Measurements from ENCODE around the gene TMTC2.

Gene TMTC2

DNA sequence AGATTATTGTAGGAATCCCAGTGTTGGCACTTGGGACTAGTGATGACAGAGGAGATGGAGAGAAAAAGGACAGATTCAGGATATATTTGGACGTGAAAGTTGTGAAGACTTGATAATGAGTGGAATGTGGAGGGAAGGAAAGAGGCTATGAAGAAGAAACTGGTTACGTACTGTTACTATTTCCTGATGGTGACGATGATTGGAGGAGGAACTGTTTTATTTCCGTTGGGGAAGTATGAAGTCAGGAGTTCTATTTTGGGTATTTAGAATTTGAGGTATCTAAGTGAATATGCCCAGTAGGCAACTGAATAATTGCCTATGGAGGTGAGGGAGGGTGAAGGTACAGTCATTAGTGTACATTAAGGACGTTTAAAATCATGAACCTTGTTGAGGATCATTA, 207.2 kb downstream of the TMTC2 start:
- no peak for FAIRE-seq

DNA sequence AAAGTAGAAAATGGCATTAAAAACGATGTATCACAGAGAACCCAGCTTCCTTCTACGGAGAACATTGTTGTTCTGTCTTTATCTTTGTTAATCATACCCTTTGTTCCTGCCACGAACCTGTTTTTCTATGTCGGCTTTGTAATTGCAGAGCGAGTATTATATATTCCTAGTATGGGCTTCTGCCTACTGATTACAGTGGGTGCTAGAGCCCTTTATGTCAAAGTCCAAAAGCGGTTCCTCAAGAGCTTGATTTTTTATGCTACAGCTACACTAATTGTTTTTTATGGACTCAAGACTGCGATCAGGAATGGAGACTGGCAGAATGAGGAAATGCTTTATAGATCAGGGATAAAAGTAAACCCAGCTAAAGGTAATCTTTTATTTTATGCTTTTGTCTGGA, 209.6 kb downstream of the TMTC2 start:
- no peak for FAIRE-seq

DNA sequence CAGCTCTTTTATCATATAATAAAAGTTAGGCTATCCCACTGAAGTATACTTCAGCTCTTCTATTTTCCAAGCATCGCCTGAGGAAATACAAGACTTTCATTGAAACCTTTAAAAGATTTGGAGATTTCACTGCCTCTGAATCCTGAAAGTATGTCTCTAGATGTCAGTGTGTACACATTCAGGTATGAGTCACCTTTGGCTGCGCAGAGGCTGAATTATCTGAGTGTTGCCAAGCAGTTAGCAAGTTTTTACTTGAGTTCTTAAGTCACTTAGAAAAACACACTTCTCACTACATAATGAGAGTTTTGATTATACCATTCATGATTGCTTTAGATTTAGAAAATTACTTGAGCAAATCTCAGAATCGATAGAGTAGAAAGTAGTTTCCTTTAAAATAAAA, 210.3 kb downstream of the TMTC2 start:
- FAIRE-seq, result no peak

GRCh38 chr12:82898441-82898840, 211.7 kb downstream of the TMTC2 start:
- FAIRE-seq, result no peak

DNA sequence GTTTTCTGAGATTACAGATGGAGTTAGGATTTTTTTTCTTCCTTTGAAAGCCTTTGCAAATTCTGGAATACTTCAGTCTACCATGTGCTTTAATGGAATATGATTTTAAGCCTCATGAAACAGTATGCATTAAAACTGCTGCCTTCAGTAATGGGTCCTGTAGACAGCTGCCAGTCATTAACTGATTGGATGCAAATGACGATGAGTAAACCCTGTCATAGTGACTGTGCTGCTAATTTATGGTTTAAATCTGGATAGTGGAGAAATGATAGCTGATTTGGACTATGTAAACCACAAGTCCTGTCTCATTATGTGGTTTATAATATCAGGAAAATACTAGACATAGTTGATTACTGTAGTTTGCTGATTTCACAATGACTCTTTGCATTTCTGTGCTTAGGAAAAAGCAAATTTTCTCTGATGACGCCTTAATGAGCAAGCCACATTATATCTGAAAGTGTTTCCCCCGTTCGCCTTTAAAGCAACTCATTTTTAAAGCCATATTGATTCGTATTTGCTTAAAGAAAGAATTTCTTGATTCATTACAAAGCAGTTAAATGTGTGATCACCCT, 217.6 kb downstream of the TMTC2 start:
- no peak for FAIRE-seq

- FAIRE-seq, result no peak
Observed at GRCh38 chr12:82910246-82910893, 223.7 kb downstream of the TMTC2 start.

GRCh38 chr12:82912406-82912805, 225.7 kb downstream of the TMTC2 start:
- FAIRE-seq, result no peak

DNA sequence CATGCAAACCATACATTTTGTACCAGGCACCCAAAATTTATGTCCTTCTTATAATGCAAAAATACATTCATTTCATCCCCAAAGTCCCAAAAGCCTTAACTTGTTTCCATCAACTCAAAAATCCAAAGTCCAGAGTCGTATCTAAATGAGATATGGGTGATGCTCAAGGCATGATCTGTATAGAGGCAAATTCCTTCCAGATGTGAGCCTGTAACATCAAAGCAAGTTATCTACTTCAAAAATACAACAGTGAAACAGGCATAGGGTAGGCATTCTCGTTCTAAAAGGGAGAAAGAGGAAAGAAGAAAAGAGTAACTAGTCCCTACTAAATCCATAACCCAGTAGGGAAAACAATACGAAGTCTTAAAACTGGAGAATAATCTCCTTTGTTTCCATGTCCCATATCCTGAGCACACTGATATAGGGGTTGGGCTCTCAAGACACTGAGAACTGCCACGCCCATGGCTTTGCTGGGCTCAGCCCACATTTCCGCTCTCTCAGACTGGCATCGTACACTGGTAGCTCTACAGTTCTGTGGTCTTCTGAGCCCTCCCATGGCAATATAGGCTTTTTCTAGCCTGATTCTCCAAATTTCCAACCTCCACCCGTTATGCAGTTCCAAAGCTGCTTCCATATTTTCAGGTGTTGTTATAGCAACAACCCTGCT, 232.8 kb downstream of the TMTC2 start:
- no peak for FAIRE-seq

DNA sequence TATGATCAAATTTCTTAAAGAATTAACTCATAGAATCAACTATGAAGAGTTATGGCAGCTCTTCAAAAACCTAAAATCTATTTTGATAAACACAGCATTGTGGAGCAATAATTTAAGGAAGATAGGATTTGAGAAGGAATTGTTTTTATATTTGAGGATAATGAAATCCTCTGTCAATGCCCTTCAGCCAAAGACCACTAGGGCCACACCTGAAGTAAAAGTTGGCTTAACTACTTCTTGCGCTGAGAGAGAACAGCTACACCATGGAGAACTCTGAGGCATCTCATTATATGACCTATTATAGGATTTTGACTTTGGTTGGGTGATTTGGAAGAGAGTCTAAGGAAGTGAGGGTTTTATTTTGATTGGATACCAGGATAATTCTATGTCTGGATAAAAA, 237.2 kb downstream of the TMTC2 start:
- FAIRE-seq, result no peak

- no peak for FAIRE-seq
Observed at GRCh38 chr12:82926630-82927029, 239.9 kb downstream of the TMTC2 start.

DNA sequence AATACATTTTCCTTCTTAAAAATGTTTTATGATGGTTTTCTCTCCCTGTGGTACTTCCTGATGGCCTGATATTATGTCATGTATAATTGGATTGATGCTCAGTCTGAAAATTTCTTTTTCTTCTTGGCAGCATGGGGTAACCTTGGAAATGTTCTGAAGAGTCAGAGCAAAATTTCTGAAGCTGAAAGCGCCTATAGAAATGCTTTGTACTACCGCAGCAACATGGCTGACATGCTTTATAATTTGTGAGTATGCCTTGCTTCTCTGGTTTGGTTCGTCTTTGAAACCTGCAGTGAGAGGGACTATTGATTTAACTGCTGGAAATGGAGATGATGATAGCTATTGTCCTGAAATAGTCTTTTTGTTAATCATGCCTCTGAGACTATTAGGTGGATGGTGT, 243.6 kb downstream of the TMTC2 start:
- FAIRE-seq, result no peak

DNA sequence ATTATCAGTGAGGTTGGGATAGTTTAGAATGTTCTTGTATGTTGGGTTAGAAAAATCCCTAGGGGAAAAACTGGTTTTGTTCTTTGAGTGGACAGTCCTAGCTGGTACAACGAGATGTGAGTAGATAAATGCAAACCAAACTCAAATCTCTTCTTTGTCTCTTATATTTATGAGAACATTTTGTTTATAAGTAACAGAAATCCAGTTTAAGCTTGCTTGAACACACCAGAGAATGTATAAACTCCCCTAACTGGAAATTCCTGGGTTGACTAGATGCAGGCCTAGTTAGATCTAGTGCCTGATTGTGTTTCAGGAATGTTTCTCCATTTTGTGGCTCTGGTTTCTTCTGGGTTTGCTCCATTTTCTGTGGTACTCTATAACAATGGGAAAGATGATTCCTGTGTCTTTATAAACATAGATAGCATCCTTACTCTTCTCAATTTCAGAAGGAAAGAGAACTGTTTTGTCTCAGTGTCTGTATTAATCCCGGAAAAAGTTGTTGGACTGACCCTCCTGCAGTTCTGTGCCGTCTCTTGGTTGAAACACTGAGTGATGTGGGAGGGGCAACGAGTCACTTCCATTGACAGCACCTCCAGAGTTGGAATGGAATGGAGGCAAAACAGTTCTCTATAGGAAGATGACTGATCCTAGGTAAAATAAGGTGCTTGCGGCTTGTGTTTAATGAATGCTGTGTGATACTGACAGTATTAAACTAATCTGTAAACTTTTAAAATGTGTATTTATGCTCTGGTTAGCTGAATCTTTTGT, 244.8 kb downstream of the TMTC2 start:
- FAIRE-seq, result no peak

GRCh38 chr12:82937151-82937550, 250.4 kb downstream of the TMTC2 start:
- FAIRE-seq, result no peak

- FAIRE-seq, result no peak
Observed at GRCh38 chr12:82942521-82942920, 255.8 kb downstream of the TMTC2 start.

- no peak for FAIRE-seq
Observed at GRCh38 chr12:82942991-82943401, 256.3 kb downstream of the TMTC2 start.

- no peak for FAIRE-seq
Observed at GRCh38 chr12:82948491-82948890, 261.8 kb downstream of the TMTC2 start.

DNA sequence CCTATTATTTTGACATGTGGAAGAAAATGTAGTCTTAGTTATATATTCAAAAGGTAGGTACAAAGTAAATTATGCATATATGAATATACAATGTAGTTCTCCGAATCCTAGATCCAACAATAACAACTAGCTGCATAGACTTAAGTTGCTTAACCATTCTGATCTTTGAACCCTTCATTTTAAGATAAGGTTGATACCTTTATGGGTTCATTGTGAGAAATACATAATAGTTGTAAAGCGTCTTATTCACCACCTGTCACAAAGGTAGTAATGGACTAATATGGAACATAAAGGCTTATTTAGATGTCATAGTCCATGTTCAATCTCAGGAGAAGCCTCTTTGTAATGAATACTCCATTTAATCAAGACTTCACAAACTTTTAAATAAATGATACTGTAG, 263.6 kb downstream of the TMTC2 start:
- no peak for FAIRE-seq

GRCh38 chr12:82952946-82953345, 266.2 kb downstream of the TMTC2 start:
- FAIRE-seq, result no peak

DNA sequence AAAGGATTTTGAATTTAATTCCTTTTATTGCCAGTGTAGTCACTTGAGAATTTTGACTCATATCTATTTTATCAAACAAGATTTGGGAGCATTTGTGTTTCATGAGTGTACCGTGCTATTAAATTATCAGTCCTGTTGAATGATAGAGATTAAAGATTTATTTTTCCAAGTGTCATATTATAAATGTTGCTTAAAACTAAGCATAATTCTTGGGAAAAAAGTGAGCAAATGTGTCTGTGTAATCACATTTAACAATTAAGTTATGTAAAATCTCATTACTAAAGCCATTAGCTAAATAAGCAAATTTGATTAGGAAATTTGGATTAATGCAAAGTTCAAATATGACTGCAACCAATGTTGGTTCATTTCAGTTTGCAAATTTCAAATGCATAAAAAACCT, 266.7 kb downstream of the TMTC2 start:
- FAIRE-seq, result no peak

GRCh38 chr12:82954064-82954463, 267.4 kb downstream of the TMTC2 start:
- no peak for FAIRE-seq

DNA sequence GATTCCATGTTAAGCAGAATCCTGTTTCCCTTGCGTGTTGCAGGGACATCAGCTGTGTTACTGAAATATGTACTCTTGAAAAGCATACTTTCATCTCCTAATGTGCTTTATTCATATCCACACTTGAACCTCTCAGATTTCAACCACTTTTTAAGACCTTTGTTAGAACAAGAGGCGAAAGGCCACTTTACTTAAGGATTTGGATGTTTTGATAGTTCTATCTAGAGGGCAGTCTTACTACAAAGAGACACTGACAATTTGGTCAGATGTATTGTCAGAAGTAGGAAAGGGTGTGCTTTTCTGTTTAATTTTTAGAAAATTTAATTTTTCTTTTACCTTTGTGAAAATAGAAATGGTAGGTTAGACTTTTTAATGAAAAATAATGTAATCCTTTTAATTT, 267.9 kb downstream of the TMTC2 start:
- FAIRE-seq, result no peak

DNA sequence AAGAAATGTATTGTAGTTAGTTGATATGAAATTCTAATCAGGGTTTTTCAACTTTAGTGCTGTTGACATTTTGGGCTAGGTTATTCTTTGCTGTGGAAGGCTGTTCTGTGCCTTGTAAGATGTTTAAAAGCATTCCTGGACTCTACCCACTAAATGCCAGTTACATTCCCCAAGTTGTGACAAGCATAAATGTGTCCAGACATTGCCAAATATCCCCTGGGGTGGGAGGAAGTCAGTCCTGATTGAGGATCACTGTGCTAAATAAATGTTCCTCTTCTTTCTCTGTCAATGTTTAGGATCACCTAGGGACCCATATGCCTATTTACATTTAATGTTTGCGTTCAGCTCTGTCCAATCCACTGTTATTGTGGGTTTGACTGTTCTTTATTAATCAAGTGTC, 268.3 kb downstream of the TMTC2 start:
- no peak for FAIRE-seq

GRCh38 chr12:82958966-82959365, 272.3 kb downstream of the TMTC2 start:
- no peak for FAIRE-seq

DNA sequence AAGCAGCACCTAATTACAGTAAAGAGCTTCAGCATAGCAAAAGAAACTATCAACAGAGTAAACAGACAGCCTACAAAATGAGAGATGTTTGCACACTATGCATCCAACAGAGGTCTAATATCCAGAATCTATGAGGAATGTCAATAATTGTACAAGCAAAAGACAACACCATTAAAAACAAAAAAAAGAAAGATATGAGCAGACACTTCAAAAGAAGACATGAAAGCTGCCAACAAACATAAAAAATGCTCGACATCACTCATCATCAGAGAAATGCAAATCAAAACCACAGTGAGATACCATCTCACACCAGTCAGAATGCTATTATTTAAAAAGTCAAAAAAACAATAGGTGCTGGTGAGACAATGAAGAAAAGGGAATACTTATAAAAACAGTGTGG, 273.1 kb downstream of the TMTC2 start:
- FAIRE-seq, result no peak

All from G401.6 (cell line).